PFSK-1 (cell line): ENCODE measurements around the gene ALB.

Experiments used
- FOXP2 ChIP-seq: optimal IDR thresholded peaks from 2 replicates; pipeline ENCODE3; 2011; ENCODE audit warnings: borderline replicate concordance, control low read depth, inconsistent platforms; ENCODE audit not compliant: insufficient read depth; ENCODE audit errors: extremely low read length, extremely low read depth
- POLR2AphosphoS5 ChIP-seq: IDR thresholded peaks from 2 replicates; pipeline ENCODE4 v1.6.1; 2012; ENCODE audit warnings: low read depth, mild to moderate bottlenecking, control low read depth, low read length, moderate library complexity
- SIN3A ChIP-seq: IDR thresholded peaks from 2 replicates; pipeline ENCODE4 v1.6.1; 2012; ENCODE audit warnings: mild to moderate bottlenecking, low read length, moderate library complexity, borderline replicate concordance; ENCODE audit not compliant: insufficient read depth
- TAF1 ChIP-seq: IDR thresholded peaks from 2 replicates; pipeline ENCODE4 v1.6.1; 2012; ENCODE audit warnings: low read length, control low read depth, borderline replicate concordance; ENCODE audit not compliant: insufficient read depth
- TF ChIP-seq, protein P1 (sequence below), 2 experiments: IDR thresholded peaks; 2 replicates each; pipeline versions ENCODE4 v1.6.1 to v1.8.0; 2011 to 2012; ENCODE audit warnings: low read depth in 2 of 2, low read length in 2 of 2, control low read depth in 1 of 2, inconsistent platforms in 1 of 2, mild to moderate bottlenecking in 1 of 2, moderate library complexity in 1 of 2; ENCODE audit not compliant: insufficient read depth in 1 of 2

DNA sequence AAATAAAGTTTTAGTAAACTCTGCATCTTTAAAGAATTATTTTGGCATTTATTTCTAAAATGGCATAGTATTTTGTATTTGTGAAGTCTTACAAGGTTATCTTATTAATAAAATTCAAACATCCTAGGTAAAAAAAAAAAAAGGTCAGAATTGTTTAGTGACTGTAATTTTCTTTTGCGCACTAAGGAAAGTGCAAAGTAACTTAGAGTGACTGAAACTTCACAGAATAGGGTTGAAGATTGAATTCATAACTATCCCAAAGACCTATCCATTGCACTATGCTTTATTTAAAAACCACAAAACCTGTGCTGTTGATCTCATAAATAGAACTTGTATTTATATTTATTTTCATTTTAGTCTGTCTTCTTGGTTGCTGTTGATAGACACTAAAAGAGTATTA, 370 bp downstream of the ALB start:
- TF ChIP-seq POLR2AphosphoS5: no peak
- TF ChIP-seq TAF1: no peak
- TF ChIP-seq, protein P1, sequence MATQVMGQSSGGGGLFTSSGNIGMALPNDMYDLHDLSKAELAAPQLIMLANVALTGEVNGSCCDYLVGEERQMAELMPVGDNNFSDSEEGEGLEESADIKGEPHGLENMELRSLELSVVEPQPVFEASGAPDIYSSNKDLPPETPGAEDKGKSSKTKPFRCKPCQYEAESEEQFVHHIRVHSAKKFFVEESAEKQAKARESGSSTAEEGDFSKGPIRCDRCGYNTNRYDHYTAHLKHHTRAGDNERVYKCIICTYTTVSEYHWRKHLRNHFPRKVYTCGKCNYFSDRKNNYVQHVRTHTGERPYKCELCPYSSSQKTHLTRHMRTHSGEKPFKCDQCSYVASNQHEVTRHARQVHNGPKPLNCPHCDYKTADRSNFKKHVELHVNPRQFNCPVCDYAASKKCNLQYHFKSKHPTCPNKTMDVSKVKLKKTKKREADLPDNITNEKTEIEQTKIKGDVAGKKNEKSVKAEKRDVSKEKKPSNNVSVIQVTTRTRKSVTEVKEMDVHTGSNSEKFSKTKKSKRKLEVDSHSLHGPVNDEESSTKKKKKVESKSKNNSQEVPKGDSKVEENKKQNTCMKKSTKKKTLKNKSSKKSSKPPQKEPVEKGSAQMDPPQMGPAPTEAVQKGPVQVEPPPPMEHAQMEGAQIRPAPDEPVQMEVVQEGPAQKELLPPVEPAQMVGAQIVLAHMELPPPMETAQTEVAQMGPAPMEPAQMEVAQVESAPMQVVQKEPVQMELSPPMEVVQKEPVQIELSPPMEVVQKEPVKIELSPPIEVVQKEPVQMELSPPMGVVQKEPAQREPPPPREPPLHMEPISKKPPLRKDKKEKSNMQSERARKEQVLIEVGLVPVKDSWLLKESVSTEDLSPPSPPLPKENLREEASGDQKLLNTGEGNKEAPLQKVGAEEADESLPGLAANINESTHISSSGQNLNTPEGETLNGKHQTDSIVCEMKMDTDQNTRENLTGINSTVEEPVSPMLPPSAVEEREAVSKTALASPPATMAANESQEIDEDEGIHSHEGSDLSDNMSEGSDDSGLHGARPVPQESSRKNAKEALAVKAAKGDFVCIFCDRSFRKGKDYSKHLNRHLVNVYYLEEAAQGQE (IDR thresholded peaks at IDR 0.05; ENCODE audit: insufficient read depth in 1 of 2, low read depth in 2 of 2, low read length in 2 of 2): no peak
- TF ChIP-seq SIN3A: no peak
- TF ChIP-seq FOXP2: no peak
